NCI-H2227 (cell line): Measurements from ENCODE around the gene SCFD2.
"Not testable (repeated sequence)": the region's sequence is repeated elsewhere in the genome, so short reads cannot be mapped to it uniquely, and the experiment has no call there.

Source experiments
- DNase-seq: peaks from one replicate; lab custom pipeline; 2025; ENCODE audit not compliant: unreplicated experiment; lab: John Stamatoyannopoulos, UW

The SCFD2 gene

DNA sequence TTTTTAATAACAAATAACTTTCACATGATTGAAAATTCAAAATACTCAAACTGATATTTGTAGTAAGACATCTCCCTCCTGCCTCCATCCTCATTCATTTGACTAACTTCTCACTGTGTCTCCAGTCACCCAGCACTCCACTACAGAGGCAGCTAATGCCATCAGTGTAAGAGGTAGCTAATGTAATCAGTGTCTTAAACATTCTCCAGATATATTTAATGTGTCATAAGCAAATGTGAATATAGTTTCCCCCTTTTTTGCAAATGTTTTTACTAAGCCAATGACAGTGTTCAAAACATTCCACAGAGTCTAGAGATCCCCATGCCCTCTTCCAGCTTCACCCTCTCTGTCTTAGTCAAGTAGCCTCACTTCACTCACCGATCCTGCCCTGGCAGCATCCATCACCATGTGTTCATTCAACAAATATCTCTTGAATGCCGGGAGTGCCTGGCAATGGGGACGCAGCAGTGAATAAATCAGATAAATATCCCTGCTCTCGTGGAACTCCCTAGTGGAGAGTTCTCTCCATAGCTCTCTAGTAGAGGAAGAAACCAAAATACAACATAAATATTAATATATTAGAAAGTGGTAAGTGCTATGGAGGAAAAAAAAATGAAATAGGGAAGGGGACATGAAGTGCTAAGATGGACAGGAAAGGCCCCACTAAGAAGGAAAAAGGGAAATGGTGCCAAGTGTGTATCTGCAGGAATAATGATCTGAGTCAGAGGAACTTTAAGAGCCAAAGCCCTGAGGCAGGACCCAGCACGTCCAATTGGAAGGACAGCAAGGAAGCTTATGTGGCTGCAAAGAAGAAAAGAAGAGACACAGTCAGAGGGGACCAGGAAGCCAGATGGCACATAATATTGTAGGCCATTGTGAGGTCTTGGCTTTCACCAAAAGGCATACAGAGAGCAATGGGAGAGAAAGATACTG, 18.7 kb downstream of the SCFD2 start:
- DNase-seq, result no peak

DNA sequence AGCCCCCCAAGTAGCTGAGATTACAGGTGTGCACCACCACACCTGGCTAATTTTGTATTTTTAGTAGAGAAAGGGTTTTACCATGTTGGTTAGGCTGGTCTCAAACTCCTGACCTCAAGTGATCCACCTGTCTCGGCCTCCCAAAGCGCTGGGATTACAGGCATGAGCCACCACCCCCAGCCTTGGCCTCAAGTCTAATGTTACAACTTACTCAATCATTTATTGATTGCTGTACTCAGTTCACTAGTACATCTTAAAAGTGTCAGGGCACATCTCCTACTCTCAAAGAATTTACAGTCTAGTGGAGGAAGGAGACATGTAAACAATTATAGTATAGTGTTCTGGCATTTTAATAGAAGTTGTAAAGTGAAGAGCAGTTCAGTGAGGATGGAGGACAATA, 19.5 kb downstream of the SCFD2 start:
- DNase-seq, result not testable (repeated sequence)

DNA sequence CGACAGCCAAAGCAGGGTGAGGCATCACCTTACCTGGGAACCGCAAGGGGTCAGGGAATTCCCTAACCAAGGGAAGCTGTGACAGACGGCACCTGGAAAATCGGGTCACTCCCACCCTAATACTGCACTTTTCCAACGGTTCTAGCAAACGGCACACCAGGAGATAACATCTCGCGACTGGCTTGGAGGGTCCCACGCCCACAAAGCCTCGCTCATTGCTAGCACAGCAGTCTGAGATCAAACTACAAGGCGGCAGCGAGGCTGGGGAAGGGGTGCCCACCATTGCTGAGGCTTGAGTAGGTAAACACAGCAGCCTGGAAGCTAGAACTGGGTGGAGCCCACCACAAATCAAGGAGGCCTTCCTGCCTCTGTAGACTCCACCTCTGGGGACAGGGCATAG, 25.7 kb downstream of the SCFD2 start:
- not testable (repeated sequence) for DNase-seq

DNA sequence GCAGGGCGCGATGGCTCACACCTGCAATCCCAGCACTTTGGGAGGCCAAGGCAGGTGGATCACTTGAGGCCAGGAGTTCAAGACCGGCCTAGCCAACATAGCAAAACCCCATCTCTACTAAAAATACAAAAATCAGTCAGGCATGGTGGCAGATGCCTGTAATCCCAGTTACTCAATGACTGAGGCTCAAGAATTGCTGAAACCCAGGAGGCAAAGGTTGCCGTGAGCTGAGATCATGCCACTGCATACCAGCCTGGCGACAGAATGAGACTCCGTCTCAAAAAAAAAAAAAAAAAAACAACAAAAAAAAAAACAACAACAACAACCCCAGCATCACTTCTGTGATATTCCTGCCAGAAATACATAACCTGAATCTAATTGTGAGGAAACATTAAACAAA, 30.9 kb downstream of the SCFD2 start:
- not testable (repeated sequence) for DNase-seq

DNA sequence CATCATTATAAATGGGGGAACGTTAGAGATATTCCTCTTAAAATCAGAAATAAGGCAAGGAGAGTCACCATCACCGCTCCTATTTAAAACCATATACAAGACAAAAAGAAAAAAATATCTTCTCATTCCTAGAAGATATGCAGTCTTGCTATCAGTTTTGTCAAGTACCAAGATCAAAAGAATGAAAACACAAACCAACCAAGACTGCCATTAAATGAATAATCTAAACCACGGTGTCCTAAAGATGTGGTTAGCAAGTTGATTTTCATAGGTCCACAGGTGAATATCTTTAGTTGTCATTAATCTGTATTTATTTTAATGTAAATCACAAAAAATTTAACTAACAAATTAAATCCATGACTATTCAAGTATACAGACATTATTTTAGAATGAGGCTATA, 39.3 kb downstream of the SCFD2 start:
- no peak for DNase-seq

DNA sequence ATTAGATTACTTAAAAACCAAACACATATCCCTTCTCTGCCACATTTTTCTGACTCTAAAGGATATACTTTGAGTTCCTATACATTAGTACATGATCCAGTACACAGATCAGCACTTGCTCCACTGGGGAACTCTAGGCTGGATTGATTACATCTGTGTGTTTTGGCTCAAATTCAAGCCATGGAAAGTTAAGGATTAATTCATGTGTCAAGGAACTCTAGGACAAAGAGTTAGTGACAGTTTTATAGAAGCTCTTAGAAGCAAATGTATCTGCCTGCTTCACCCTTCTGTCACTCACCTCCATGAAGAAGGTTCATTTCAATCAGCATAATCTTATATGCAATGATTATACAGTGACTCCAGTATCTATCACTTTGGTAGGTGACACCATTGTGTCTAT, 43.2 kb downstream of the SCFD2 start:
- no peak for DNase-seq

DNA sequence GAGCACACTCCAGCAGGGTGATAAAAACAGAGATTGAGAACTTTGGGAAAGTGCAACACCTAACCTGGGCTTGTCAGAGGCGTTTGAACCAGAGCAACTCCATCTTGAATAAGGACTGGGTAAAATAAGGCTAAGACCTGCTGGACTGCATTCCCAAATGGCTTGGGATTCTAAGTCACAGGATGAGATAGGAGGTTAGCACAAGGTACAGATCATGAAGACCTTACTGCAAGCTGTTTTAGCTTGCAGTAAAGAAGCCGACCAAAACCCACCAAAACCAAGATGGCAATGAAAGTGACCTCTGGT, 43.9 kb downstream of the SCFD2 start:
- no peak for DNase-seq

DNA sequence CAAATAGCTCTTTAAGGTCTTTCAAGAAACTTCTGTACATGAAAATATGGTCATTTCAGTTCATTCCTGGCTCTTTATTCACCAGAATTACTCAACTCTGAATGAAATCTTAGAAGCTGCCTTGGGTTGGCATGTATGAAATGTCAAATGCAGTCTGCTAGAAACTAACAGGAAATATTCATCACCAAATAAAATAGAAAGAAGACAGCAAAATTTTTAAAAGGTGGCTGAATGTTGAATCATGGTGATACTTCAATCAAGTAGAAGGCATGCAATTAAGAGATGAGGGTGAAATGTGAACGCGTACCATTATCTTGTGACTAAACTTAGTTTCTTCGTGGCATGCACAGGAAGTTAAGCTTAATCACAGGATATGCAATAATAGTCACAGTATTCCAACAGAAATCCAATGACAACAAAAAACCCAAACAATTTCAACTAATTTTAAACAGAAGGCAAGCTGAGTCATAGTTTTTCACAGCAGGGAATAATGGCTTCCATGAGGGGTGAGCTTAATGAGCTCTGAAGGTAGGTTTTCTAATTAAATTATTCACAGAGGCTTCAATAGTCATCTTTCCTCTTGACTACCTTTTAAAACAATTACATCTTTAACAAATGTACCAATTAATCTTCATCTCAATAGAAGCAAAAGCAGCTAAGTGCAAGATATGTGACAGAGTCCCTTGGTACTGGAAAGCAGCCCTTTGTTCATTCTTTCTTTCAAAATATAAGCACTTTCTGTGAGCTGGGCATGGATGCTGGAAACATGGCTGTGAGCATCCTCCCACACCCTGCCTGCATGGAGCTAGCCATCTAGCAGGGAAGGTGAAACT, 44.5 kb downstream of the SCFD2 start:
- DNase-seq, result no peak

DNA sequence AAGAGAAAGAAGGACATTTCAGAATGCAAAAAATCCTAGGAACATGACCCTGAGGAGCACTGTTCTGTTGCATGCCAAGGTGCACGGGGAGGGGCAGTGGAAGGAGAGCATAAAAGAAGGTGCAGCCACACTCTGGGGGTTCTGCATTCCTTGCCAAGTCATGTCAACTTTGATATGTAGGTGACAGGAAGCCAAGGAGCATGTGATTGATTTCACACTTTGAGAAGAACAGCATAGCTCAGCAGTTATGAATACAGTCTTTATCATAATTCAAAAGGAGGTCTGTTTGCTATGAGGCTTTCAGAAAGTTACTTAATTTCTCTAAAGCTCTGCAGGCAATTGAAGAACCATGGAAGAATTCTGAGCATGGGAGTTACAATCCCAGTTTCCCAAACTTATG, 50.6 kb downstream of the SCFD2 start:
- no peak for DNase-seq

DNA sequence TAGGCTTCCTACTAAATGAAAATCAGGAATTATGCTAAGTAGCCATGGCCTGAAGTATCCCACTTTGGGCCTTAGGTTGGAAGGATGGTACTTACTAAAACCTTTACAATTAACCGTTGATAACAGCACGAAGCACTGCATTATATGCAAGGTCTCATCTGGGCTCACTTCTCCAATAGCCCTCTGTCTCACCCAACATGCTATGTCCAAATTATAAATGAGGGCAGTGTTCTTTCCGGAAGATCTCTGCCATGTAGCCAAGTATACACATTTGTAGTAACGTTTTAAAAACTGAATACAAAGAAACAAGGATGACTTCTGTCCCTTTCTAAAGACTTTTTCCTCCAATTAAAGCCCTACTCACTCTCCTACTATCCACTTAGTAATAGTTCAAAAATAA, 51.6 kb downstream of the SCFD2 start:
- DNase-seq, result no peak

DNA sequence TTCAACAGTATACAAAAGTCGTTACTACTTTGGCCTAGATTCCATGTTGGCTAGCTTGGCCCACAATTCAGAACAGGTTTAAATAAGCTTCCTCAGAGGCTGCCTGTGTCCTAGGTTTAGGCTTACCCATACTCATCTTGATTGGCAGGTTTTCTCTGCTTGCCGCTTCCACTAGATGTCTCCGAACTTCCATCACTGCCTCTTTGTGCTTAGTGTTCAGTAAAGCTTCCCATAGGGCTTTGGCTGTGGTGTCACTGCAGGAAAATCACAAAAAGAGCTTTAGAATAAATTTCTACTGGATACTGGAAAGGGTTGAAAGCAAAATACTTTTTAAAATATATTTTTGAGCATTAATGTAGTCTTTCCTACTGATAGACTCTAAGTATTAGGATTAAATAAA, 52.4 kb downstream of the SCFD2 start:
- no peak for DNase-seq

DNA sequence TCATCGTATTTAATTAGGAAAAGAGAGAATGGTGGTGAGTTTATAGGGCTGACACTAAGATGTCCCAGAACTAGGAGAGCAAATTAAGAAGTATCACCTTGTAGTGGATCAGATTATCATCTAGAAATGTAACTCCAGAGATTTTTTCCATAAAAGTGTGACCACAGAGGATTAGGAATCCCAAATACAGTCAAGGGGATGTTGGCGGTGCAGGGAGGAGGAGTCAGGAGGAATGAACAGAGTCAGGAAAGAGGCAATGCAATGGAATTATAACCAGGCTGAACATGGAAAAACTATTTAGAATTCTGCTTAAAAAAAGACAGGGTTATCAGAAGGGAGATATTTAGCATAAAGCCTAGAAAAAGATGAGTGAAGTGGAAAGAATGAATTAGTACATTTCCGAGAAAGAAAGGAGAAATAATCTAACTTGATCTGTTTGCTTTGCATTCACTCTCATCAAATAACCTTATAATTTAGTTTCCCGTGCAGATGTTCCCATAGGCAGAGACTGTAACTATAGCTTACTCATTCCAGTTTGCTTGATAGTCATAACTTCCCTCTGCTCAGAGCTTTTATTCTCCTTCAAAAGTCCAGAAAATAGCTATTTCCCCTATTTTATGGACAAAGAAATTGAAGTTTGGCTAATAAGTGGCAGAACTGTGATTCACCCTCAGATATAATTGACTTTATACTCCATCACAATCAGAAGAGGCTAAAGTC, 56.4 kb downstream of the SCFD2 start:
- no peak for DNase-seq

DNA sequence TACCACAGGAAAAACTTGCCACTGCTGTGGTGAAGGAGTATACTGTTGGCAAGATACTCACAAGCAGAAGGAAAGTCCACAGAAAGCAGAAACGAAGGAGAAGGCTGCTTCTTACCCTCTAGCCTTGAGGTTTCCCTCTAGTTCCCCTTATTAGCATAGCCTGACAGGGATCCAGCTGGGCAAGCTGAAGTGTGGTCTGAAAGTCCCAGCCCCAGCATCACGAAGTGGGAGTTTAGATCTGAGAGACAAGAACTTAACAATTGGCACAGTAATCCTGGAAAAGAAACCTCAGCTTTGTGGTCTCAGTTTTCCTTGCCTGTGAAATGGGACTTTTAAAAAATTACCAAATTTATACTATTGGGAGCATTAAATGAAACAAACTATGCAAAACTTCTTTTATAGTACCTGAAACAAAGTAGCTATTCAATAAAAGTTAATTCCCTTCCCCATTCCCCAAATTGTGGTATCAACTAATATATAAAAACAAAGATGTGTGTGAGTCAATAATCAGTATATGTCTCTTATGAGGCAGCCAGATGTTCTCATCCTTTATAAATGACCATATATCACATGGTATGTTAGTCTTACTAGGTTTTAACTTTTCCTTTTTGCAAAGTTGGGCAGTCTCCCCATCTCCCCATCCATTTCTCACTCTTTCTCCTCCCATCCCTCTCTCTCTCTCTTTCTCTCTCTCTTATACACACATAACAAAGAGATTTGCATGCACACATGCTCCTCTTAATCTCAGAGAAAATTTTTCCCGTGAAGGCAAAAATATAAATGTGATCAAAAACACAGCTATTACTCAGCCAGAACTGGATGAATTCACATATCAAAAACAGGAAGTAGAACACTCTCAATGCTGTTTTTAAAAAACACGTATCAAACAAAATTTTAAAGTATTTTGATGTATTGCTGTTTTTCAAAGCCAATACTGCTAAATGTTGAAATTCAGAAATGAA, 57.8 kb downstream of the SCFD2 start:
- no peak for DNase-seq

DNA sequence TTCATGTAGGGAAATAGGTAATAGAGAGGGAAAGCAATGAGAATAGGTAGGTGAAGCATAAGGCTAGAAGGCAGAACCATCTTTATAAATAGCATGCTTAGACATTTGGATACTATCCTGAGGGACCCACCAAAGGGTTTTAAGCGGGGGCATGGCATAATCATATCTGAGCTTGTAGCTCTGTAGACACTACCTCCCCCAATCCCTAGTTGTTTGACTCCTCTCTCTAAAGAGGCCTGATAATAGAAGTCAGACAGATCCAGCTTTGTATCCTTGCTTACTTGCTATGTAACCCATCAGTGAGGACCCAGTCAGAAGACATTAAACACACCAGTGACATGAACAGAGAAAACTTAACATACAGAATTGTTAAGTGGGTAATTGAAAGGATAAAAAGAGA, 58.7 kb downstream of the SCFD2 start:
- DNase-seq, result no peak

DNA sequence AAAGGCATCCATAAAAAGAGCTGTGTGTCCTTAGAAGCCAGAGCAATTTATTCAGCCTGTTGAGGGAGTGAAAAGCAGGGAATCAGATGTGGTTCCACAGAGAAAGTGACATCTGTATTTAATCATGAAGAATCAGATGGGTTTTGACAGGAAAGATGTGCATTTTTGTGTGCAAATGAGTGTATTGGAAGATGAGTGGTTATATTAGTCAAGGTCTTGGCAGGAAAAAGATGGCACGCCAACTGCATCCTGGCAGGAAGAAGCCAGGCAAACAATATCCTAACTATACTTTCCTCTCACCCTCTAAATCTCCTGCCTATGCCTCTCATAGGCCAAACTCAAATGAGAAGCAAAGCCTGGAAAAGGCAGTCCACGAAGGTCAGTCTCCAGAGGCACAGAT, 59.1 kb downstream of the SCFD2 start:
- no peak for DNase-seq

DNA sequence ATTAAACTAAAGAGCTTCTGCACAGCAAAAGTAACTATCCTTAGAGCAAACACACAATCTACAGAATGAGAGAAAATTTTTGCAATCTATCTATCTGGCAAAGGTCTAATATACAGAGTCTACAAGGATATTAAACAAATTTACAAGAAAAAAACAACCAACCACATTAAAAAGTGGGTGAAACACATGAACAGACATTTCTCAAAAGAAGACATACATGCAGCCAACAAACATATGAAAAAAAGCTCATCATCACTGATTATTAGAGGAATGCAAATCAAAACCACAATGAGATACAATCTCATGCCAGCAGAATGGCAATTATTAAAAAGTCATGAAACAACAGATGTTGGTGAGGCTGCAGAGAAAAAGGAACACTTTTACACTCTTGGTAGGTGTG, 73.7 kb downstream of the SCFD2 start:
- not testable (repeated sequence) for DNase-seq

DNA sequence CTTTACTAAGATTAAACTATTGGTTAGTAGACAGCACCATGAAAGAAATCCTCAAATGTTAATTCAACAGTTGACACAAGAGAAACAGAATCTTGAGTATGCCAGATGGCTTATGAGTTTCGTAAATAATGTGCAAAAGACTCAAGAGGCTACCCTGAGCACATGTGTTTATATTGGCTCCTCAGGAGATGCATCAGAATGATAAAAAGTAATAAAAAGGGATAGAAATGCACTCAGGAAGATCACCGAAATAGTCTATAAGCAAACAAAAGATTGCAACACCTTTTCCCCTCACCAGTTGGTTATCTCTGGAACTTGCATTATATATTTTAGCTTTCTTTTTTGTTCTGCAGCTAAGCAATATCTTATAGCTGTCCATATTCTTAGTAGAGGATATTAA, 84.4 kb downstream of the SCFD2 start:
- DNase-seq, result no peak

DNA sequence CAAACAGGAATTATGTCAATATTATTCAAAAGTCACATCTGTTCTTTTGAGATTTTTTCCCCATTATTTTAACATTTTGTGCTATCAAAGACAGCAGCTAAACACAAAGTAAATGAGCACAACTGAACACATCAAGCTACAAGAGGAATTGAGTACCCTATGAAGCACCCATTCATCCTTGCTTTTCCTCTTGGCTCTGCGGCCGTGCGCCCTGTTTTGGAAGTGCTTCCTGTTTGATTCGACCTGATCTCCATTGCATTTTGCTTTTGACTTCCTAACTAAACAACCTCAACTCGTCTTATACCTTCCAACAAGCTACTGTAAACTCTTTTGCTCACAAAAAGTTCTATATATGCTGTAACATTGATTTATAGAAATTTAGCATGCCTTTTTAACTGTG, 85.0 kb downstream of the SCFD2 start:
- DNase-seq, result no peak

DNA sequence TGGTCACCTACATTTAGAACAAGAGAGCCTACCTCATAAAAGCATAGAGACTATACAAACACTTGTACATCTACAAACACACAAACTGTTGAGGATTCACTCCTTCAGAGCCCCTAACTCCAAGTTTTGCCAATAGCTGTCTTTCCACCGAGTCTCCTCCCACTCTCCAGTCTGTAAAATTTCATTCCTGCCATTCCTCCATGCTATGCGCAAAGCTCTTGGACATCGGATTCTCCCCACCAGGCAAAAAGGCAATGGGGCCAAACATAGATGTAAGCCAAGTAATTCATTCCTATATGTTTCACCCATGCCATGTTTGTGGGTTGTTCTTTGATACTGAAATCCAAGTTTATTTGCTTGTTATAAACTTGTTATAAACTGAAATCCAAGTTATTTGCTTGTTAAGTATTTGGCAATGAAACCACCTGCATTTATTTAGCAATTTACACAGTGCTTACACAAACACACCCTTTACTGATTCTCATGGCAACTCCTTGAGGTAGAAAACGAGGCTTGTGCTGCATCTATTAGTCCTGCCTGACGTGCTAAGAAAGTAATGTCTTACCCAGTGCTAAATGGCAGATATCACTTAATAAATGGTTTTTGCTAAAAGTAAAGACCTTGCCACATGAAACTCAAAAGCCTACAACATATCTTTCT, 91.1 kb downstream of the SCFD2 start:
- DNase-seq, result no peak

DNA sequence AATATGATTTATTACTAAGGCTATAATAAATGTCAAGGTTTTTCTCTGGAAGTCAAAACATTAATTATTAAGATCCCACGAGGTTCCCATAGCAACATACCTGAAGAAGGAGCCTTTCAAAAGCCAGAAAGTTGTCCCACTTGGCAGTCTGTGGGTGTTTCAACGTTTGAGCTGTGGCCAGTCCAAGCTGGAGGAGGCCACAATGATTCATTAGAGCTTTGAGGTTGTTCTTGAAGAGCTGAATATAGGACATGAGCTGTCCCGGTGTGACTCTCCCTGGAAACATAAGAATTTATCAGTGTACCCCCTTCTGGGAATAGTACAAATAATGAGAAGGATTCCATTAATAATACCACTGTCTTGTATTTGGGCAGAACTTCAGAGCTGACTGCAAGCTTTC, 92.1 kb downstream of the SCFD2 start:
- DNase-seq, result no peak
